GM19452 (cell line): ENCODE measurements around the gene ADPRHL1.

Experiments
- ATAC-seq: cut with Tn5 transposase; IDR thresholded peaks from one replicate; pipeline ENCODE4 v1.9.1; 2021; ENCODE audit not compliant: unreplicated experiment

ADPRHL1 gene

DNA sequence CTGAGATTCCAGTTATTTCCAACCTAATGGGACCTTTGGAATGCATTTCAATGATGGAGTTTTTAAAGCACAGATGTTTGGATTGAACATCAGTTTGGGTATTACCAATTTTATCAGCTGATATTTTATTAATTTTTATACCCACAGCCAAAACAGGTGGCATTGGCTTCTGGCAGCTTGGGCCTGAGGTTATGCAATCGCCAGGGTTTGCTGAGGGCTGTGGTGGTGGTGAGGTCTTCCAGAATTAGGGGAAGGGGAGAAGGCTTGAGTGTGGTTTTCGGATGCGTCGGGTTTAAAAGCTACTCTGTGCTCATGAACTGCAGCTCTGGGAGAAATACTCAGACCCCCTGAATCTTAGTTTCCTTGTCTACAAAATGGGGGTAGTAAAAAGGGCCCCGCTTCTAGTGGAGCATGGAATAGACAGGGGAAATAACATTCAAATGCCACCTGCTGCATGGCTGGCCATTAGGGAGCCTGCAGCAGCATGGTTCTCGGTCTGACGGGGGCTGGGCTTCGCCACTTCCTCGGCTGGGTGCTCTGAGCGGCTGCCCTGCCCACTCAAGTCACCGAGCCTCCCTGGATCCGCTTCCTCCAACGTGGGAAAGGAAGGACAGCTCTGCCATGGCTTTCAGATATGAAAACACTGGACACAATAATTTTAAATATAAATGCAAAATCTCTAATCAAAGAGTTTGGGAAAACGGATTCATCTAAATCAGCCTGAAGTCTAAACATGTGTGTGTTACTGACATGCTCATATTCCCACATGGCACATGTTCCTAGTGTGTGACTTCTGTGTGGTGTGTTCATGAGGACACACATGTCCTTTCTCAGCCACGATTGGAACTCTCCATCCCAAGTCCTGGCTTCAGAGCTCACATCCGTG, 35.2 kb downstream of the ADPRHL1 start:
- no peak for ATAC-seq

DNA sequence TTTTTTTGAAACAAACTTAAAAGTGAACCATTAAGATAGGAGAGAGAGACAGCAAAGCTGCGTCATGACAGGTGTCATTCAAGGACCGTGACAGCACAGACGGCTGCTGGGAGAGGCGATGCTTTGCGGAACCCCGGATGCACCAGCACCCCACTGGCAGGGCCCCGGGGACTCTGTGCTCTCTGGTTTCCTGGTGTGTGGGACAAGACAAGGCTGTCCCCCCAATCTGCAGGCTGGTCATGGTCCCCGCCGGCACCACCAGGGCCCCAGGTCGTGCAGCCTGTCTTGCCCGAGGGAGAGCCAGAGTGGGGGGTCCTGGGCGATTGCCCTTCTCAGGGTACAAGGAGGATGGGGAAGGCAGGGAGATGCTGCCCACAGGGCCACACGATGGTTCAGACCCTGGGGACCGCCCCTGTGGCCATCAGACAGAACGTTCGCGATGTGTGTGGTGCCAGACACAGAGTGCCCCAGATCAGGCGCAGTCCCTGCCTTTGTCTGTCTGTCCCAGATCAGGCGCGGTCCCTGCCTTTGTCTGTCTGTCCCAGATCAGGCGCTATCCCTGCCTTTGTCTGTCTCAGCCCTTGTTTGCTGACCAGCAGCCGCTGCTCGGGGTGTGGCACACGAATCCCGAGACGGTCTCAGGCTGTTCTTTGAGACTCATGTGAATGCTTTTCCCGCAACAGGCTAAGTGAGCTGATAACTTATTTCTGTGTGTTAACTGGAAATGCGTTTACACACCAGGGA, 36.1 kb downstream of the ADPRHL1 start:
- ATAC-seq = no peak

DNA sequence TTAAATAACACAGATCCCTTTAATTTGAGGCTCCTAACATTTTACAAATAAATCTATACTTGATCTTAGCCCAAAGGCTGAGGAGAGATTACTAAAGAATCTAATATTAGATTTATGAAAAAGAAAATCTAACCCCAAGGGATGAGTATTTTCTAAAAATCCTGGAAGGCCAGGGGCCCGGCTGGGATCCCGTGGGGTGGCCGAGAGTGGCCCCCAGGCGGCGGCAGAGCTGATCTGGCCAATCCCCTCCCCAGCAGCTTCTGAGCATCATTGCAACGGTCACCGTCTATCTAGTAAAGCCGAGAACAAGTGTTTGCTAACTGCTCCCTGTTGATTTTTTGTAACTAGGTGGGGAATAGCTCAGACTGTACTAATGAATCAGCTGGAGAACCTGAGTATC, 37.5 kb downstream of the ADPRHL1 start:
- no peak for ATAC-seq

DNA sequence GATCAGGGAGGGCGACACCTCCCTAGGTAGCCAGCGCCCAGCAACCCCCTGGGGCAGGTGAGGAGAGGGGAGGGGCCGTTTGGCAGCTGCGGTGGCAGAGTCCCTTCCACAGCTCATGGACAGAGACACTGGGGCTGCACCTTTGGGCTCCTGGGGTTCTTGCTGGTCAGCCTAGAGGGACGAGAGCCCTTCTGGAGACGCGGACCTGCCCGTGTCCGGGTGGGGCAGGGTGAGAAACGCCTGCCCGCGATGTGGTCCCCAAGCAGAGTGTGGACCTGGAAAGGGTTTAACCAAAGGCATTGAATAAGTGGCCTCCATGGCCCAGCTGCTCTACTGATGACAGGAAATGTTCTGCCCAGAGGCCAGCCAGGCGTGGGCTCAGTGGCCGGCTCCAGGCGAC, 38.3 kb downstream of the ADPRHL1 start:
- ATAC-seq = no peak

DNA sequence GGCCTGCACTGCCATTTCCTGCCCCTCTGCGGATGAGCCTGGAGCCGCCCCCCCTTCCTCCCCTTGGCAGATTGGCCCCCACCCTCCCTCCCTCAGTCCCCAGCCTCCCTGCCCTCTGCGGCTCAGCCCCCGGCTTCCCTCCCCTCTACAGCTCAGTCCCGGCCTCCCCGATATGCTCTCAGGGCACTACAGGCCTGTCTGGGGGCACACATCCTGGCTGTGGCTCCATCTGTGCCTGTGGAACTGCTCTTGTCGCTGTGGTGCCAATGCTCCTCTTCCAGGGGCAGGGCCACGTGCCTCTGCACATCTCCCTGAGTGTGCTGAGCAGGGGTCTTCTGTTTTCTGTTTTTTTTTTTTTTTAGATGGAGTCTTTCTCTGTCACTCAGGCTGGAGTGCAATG, 39.0 kb downstream of the ADPRHL1 start:
- ATAC-seq = no peak

DNA sequence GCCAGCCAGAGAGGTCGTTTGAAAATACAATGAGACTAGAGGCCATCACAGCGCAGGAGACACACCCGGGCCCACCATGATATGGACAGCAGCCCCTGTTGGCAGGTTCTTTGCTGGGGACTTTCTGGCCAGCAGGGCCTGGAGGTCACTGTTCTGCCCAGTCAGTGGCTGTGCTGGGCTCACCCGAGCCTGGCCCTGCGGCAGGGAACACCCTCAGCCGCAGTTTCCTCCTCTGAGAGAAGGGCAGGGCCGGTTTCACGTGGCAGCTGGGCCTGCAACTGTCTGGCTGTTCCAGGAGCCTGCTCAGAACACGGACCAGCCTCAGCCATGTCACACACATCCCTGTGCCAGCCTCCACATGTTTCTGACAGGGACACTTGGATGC, 39.4 kb downstream of the ADPRHL1 start:
- ATAC-seq = no peak

DNA sequence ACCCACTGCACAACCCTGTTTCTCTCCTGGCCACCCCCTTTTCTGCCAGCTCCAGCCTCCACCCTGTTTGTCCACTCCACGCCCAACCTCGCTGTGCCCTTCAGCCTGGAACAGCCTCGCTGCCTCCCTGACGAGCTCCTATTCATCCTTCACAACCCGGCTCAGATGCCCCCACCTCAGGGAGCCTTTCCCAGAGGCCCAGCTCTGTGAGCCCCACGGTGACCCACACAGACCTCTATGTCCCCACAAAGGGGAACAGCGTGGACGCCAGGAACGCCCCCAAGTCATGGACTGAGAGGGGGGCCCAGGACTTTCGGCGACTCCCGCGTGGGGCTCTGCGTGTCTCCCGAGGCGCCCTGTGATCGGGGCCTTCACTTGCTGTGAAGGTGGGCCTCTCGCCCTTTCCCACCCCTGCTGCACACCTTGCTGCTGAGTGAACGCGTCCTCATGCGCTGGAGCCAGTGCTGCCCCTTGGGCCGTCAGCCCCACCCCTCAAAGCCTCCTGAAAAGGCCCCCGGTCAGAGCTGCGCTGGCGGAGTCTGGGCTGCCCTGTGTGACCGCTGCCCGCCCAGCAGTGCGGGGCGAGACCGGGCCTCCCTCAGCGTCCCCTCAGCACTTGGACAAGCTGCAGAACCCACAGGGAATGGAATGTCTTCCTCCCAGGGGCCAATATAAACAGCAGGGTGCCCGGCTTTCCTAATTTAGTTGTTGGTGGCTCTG, 40.0 kb downstream of the ADPRHL1 start:
- no peak for ATAC-seq

DNA sequence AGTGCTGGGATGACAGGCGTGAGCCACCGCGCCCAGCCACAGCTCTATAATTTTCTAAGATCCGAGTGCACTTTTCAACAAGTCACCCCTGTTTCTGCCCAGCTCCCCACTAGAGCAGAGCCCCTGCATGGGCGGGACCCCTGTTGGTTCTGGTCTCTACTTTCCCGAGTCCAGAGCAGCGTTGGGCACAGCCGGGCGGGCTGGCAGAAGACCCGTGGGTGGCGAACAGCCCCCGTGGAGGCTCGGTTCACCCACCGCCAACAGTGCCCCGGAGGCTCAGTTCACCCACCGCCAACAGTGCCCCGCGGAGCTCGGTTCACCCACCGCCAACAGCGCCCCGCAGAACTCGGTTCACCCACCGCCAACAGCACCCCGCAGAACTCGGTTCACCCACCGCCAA, 40.8 kb downstream of the ADPRHL1 start:
- ATAC-seq = no peak

DNA sequence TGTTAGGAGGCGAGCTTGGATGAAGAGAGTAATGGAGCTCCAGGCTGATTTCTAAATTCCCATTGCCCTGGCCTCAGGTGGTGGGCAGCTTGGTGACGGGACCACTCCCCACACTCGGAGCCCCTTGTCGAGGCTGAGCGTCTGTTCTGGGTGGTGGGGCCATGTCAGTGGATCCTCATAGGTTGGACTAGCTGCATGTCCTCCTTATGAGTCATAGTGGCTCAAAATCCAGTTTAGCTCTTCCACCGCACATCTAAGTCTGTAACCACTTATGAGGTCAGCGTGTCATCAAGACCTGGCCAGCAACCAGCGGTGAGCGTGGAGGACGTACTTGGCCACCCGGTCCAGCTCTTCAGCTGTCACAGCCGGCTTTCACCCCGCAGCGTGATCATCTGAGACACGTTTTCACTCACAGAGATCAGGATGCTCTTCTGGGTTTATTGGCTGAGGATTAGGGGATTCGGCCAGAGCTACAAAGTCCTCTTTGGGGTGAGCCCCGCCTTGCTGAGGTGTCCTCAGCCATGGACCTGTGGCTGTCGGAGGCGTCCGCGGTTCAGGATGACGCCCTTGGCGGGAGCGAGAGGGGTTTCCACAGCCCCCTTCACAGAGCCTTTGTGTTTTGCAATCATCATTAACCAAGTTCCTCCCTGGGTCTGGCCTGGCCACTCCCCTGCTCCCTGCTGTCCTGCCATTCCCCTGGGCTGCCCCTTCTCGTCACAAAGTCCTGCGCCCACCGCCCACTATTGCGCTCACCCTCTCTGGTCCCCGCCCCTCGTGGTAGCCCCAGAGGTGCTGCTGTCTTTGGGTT, 41.9 kb downstream of the ADPRHL1 start:
- ATAC-seq = no peak

DNA sequence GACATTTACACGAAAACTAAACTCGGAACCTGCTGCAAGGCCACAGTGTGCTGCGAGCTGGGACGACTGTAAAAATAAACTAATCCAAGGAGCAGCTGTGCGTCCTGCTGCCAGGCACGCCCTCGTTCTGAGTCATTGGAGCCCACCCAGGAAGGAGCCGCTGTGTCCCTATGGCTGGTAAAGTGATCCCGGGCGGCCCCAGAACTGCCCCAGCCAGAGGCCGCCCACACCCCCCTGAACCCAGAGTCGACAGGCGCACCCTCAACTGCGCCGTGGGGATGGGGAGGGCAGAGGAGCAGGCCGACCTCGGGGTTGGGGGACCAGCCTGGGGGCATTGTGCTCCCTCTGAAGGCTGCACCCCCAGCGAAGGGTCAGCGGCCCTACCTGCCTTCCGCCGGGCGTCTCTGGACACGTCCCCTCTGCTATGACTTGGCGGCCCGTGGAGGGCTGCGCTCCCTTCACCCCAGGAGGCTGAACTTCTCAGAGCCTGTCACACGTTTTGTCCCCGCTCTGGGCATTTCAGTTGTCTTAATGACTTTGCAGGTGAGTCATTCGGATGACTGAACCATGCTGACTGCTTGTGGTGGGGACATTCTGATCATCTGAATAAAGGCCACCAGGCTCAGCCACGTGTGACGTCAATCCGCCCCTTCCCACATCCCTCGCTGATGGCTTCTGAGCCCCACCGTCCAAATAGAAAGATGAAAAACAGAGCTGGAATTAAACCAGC, 42.7 kb downstream of the ADPRHL1 start:
- no peak for ATAC-seq

DNA sequence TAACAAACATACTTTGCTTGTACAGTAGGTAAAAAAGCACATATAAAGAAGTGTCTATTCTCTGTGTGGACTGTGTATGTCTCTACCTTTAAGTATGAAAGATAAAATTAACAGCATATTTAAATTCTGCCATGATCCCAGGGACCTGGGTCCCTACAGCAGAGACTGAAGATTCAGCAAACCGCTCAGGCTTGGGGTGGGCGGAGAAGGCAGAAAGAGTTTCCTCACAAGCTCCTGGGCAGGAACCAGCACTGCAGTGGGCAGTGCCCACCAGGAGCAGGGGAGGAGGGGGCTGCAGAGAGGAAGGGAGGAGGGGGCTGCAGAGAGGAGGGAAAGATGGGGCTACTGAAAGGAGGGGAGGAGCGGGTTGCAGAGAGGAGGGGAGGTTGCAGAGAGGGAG, 44.7 kb downstream of the ADPRHL1 start:
- ATAC-seq = no peak

DNA sequence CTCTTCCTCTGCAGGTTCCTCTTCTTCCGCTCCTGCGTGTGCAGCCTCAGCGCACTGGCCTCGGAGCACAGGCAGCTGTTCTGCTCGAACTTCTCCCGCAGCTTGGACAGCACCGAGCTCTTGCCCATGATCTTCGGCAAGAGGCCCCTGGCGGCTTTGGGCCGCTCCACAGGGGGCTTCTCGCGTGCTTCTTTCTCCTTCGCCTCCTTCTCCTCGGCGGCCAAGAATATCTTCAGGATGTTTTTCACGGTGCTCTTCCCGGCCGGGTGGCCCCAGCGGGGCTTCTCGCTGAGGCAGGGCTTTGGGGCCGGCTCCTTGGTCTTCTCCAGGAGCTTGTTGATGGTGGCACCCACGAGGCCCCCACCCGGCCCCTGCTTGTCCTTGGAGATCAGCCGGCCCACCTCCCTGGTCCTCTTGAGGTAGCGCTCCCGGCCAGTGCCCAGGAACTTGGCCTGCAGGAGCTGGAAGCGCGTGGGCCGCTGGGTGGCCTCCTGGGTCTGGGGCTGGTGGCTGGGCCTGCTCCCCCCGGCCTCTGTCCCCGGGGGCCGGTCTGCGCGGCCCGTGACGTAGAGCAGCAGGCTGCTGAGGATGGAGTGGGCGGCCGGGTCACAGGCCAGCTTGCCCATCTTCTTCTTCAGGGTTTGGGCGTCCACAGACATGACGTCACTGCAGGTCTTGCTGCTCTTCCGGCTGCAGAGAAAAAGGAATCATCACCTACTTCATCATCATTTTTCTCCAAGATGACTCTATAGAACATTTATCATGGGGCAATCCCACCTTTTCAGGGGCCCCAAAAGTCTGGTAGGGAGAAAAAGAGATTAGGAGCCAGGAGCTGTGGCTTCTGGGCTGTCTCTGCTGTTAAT, 45.5 kb downstream of the ADPRHL1 start:
- ATAC-seq = no peak

DNA sequence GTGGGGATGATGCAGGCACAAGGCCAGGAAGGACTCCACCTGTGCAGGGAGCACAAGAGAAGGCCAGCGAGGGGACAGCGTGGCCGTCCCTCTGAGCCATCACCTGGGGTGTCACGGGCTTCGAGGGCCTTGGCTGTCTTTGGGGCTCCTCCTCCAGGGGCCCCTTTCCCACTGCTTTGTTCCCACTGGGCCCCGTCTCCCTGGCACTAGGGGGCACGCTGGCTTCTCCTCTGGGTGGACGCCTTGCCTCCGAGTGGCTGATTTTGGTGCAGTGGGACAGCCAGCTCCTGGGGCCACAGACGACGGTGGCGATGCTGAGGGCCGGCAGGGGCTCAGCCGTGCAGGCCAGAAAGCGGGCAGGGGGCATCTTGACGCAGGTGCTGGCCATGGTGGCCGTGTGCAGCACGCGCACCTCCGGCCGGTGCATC, 46.2 kb downstream of the ADPRHL1 start:
- ATAC-seq = no peak

DNA sequence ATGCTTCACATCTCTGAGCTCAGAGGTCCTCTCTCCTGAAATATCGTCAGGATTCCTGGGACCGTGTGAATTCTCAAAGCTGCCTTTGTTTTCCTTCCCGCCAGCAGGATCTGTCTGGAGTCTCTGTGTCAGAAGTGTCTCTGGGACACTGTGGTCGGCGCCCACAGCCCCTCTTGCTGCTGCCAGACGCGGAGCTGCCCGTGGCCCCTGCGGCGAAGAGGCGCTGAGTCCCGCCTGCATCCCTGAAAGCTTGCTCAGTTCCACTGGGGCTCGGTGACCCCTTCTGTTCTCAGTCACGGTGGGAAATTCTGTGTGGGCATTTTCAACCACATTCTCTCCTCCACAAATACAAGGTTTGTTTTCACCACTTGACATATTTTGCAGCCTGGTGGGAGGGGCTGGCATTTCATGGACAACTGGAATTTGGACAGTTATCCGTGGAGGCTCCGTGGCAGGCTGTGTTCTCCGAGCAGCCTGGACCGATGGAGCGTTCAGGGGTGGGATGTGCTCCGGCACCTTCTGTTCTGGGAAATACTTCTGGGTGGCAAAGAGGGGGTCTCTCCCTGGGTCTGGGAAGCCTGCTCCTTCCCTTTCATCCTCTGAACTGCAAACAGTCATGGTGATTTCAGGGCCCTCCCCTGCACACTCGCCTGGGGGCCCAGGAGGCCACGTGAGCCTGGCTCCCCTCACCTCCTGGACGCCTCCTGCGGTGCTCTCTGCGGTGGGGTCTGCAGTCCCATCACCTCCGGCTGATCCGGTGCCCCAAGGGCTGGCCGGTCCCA, 46.8 kb downstream of the ADPRHL1 start:
- ATAC-seq = no peak

DNA sequence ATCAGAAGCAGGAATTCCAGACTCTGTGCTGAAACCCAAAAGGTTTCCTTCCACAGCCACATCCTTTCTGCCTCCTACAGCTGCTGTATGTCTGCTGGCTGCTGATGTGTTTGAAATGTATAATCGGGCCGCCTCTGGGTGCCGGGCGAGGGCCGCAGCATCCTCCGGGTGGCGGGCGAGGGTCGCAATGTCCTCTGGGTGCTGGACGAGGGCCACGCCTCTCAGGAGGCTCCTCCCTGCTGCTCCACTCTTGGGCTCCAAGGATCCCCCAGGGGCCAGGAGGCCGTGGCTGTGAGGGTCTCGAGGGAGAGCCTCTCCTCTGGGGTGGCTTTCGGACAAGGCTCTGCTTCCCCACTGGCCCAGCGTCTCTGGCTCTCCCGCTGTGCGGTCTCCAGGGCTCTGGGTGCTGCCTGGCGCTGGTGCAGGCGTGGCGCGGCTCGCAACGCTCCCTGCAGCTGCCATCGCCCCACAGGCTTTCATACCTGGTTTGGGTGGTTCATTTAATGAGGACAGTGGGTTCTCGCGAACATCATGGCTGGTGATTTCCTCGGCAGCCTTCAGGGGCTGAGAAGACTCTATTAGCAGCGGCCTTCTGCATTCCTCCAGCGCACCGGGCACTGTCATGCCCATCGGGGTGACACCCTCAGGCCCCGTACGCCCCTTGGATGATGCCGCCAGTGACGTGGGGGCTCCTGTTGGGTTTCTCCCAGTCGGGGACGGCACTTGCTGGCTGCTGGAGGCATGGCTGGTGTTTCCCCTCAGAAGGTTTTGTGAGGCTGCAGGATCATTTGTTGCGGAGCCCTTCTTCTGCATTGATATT, 47.6 kb downstream of the ADPRHL1 start:
- ATAC-seq = no peak

DNA sequence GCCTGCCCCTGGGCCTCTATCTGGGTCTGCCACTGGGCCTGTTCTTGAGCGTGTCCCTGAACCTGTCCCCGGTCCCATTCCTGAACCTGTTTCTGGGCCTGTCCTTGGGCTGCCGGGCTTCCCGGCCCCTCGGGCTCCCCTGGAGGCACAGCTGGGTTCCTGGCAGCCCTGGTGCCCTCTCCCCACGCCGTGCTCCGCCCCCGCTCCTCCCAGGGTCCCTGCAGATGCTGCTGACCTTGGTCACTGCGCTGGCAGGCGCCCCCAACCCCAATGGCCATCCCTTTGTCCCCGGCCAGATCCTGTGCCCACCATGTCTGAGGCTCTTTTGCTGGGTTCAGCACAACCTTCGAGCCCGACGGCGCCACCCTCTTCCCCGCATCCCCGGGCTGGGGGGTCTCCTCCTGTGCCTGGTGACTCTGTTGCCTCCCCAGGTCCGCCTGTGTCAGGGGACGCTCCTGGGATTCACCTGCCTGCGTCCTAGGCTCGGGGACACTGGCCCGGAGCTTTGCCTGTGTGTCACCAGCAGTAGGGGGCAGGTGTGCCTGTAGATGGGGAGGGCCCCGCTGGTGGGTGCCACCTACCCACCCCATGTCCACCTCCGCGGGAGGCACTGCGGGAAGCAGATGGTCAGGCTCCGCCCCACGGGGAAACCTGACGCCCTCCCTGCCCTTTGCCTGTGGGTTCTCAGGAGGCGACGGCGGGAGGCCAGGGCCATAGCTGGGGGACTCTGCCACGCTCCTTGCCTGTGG, 48.4 kb downstream of the ADPRHL1 start:
- no peak for ATAC-seq

DNA sequence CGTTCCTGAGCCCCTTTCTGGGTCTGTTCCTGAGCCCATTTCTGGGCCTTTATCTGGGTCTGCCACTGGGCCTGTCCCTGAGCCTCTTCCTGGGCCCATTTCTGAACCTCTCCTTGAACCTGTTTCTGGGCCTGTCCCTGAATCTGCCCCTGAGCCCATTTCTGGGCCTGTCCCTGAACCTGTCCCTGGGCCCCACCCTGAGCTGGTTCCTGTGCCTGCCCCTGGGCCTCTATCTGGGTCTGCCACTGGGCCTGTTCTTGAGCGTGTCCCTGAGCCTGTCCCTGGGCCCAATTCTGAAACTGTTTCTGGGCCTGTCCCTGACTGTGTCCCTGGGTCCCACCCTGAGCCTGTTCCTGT, 48.9 kb downstream of the ADPRHL1 start:
- no peak for ATAC-seq
